HepG2 (cell line): ENCODE measurements around the gene NCS1. TPM values are rescaled to one million over a fixed set of nuclear protein-coding genes. Genes with fewer than 3 reads are reported as not detected.

Source experiments
- ATAC-seq: fragments of 200-7000 bp; cut with Tn5 transposase; 3 replicates; pipeline ENCODE4 v1.9.1; 2020; ENCODE audit warnings: mild to moderate bottlenecking, moderate library complexity
- BruUV-seq: library from RNA; stranded (reverse); fragments of 400-500 nt; replicated peaks from 2 replicates; lab custom pipeline; 2021; lab: Mats Ljungman, UMichigan
- CTCF ChIA-PET: fragments of 300-600 bp; formaldehyde crosslinking; extraction: SDS; loops from one replicate; lab custom pipeline; 2021; ENCODE audit warnings: low total read pairs, inconsistent platforms, low intra/inter-chr PET ratio; lab: Yijun Ruan, JAX
- POLR2A ChIA-PET: fragments of 350-600 bp; sonication (Branson Sonifier 250); formaldehyde crosslinking; loops from one replicate; lab custom pipeline; 2020; ENCODE audit warnings: antibody characterized with exemption, inconsistent platforms; lab: Yijun Ruan, JAX
- DNase-seq: peaks from one replicate; pipeline ENCODE4 v3.0.0-alpha.2; 2015; ENCODE audit warnings: low spot score
- FAIRE-seq: peaks from 3 replicates; lab custom pipeline; 2011; peaks lifted over from hg19 to GRCh38; lab: Jason Lieb, UNC
- H2AFZ ChIP-seq: one replicate; pipeline ENCODE4 v1.6.1; 2011; ENCODE audit warnings: low read length, inconsistent platforms
- H3K27ac ChIP-seq: fragments of 300-600 bp; 3 replicates; pipeline ENCODE4 v1.8.0; 2011; ENCODE audit warnings: mixed run types, mild to moderate bottlenecking, mixed read lengths, low read length, inconsistent platforms; ENCODE audit not compliant: insufficient read depth; ENCODE audit errors: extremely low read length
- H3K27me3 ChIP-seq, 2 experiments: fragments of 200-600 bp in 1 of 2; 2 replicates in 1 of 2; 3 replicates in 1 of 2; pipeline versions ENCODE4 v1.6.0 to v1.8.0; 2011; ENCODE audit warnings: low read length in 2 of 2, mild to moderate bottlenecking in 2 of 2, moderate library complexity in 2 of 2, inconsistent platforms in 1 of 2; ENCODE audit not compliant: insufficient read depth in 2 of 2, control insufficient read depth in 1 of 2
- H3K36me3 ChIP-seq, 2 experiments: fragments of 200-600 bp in 1 of 2; replicated peaks in 1 of 2; 2 replicates in 1 of 2; 3 replicates in 1 of 2; pipeline versions ENCODE4 v1.5.1 to v1.8.0; 2011; ENCODE audit warnings: low read length in 2 of 2, inconsistent platforms in 1 of 2; ENCODE audit not compliant: insufficient read depth in 2 of 2, control insufficient read depth in 1 of 2
- H3K4me1 ChIP-seq: 2 replicates; pipeline ENCODE4 v1.5.1; 2012; ENCODE audit warnings: low read length, inconsistent platforms; ENCODE audit not compliant: insufficient read depth
- H3K4me2 ChIP-seq: 2 replicates; pipeline ENCODE4 v1.6.0; 2011; ENCODE audit warnings: low read depth, low read length, inconsistent platforms
- H3K4me3 ChIP-seq, 3 experiments: fragments of 200-600 bp in 1 of 3; sonication (generic), shearing (Covaris generic) in 1 of 3; replicated peaks in 1 of 3; 2 replicates each; pipeline ENCODE4 v1.5.1; 2011 to 2016; ENCODE audit warnings: low read length in 3 of 3, inconsistent platforms in 2 of 3, low read depth in 2 of 3, mild to moderate bottlenecking in 2 of 3, control low read depth in 1 of 3, mixed read lengths in 1 of 3; ENCODE audit not compliant: insufficient read depth in 1 of 3
- H3K79me2 ChIP-seq: one replicate; pipeline ENCODE4 v1.6.1; 2011; ENCODE audit warnings: low read length, inconsistent platforms; ENCODE audit not compliant: insufficient read depth
- H3K9ac ChIP-seq: 2 replicates; pipeline ENCODE4 v1.6.0; 2011; ENCODE audit warnings: mild to moderate bottlenecking, low read depth, low read length, inconsistent platforms; ENCODE audit not compliant: insufficient read depth
- H3K9me3 ChIP-seq: 2 replicates; pipeline ENCODE4 v1.5.1; 2012; ENCODE audit warnings: mild to moderate bottlenecking, low read length
- H4K20me1 ChIP-seq: 2 replicates; pipeline ENCODE4 v1.6.0; 2011; ENCODE audit warnings: inconsistent platforms, mild to moderate bottlenecking, low read length, moderate library complexity; ENCODE audit not compliant: insufficient read depth
- ATRX ChIP-seq: sonication (generic); formaldehyde crosslinking; IDR thresholded peaks from 2 replicates; pipeline ENCODE4 v1.4.0; 2020; ENCODE audit warnings: missing genetic modification reagents, borderline replicate concordance
- CBFB ChIP-seq: sonication (generic); formaldehyde crosslinking; IDR thresholded peaks from 2 replicates; pipeline ENCODE4 v1.4.0; 2020; ENCODE audit warnings: missing genetic modification reagents
- CEBPB ChIP-seq: IDR thresholded peaks from 2 replicates; pipeline ENCODE4 v1.6.1; 2011; ENCODE audit warnings: low read depth, low read length, improper control_type of control experiment, borderline replicate concordance
- CEBPG ChIP-seq: IDR thresholded peaks from 2 replicates; pipeline ENCODE4 v1.6.1; 2016
- FOXK1 ChIP-seq: sonication (generic); formaldehyde crosslinking; IDR thresholded peaks from 2 replicates; pipeline ENCODE4 v1.4.0; 2020; ENCODE audit warnings: low read depth, missing genetic modification reagents, borderline replicate concordance
- PHF8 ChIP-seq: sonication (generic); formaldehyde crosslinking; IDR thresholded peaks from 2 replicates; pipeline ENCODE4 v1.5.0; 2020; ENCODE audit warnings: missing genetic modification reagents
- POGZ ChIP-seq: sonication (generic); formaldehyde crosslinking; IDR thresholded peaks from 2 replicates; pipeline ENCODE4 v1.4.0; 2020; ENCODE audit warnings: mild to moderate bottlenecking, missing genetic modification reagents
- SP1 ChIP-seq, 2 experiments: fragments of 450-650 bp in 1 of 2; sonication (generic) in 1 of 2; formaldehyde crosslinking in 1 of 2; IDR thresholded peaks; 2 replicates each; pipeline versions ENCODE4 v1.4.0 to v1.6.1; 2016 to 2020; ENCODE audit warnings: missing genetic modification reagents in 1 of 2
- ZNF205 ChIP-seq: IDR thresholded peaks from 2 replicates; pipeline ENCODE4 v1.6.1; 2018; ENCODE audit warnings: missing biosample characterization, missing genetic modification reagents
- ZNF333 ChIP-seq: sonication (generic); formaldehyde crosslinking; IDR thresholded peaks from 2 replicates; pipeline ENCODE4 v1.4.0; 2020; ENCODE audit warnings: mild to moderate bottlenecking, missing genetic modification reagents, borderline replicate concordance
- ZNF644 ChIP-seq: IDR thresholded peaks from 2 replicates; pipeline ENCODE4 v1.6.1; 2016; ENCODE audit warnings: low read depth
- WGBS: methylation state at CpG from one replicate; pipeline ENCODE4 v1.1.6; 2017; ENCODE audit warnings: low lambda C conversion rate; 5-methylcytosine and 5-hydroxymethylcytosine counted together
- in situ Hi-C: cut with HindIII; loops from 2 replicates; pipeline ENCODE4 v1.10.0; 2017; ENCODE audit warnings: low pct_unique_long_range_greater_than_20kb; ENCODE audit not compliant: extremely low pct_ligation_motif_present
- intact Hi-C: fragments of 100-400 bp; cut with micrococcal nuclease; formaldehyde crosslinking; loops from one replicate; pipeline ENCODE4 v1.10.0; 2022; ENCODE audit not compliant: unreplicated experiment
- polyA plus RNA-seq, 8 experiments: library from polyadenylated mRNA; depleted of rRNA in 3 of 8; stranded (reverse) in 7 of 8; unstranded in 1 of 8; fragments of >200 nt; fragmentation: Illumina TruSeq in 4 of 8; extraction: Trizol in 4 of 8; gene quantifications; 2 replicates each; pipeline versions ENCODE4 v1.2.1 to v1.2.3, GENCODE V29; 2011 to 2016; ENCODE audit warnings: low read depth in 4 of 8, missing spikeins in 1 of 8, mixed read lengths in 1 of 8; ENCODE audit not compliant: insufficient read depth in 1 of 8
- total RNA-seq, 5 experiments: library from RNA; depleted of rRNA; stranded (reverse); fragments of >200 nt; fragmentation: Illumina TruSeq; extraction: Trizol; gene quantifications; 2 replicates each; pipeline ENCODE4 v1.2.3, GENCODE V29; 2016; ENCODE audit warnings: low read depth in 1 of 5

Gene NCS1
- total and polyA plus RNA-seq, 2 of the 13 experiments (the other 11 are each of a cell fraction or from before 2014, with no cell fraction given), result 4.7 to 6.1 TPM

DNA sequence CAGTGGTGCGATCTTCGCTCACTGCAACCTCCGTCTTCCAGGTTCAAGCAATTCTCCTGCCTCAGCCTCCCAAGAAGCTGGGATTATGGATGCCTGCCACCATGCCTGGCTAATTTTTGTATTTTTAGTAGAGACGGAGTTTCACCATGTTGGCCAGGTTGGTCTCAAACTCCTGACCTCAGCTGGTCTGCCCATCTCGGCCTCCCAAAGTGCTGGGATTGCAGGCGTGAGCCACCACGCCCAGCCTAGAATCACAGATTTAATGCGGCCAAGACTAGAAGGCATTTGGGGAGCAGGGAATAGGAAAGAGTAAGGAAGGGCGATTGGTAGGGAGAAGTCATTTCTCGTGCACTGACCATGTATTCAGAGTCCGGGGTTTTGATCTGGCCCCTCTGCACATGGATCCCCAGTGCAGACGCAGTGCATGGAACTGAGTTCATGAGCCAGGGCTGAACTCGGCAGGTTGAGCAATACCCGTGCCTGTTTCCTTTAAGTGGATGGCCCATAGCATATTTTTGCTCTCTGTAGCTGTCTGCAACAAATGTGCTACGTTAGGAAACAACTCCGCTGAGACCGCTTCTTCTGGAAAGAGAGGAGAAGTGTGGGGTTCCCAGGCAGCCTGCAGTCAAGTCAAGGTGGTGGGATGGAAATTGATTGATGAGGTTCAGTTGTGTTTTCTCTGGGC lies 90.0 kb downstream of the NCS1 start:
- no TSS peak for BruUV-seq
- Histone ChIP-seq H3K36me3 (no peaks in the 10 kb centered on the region), H2AFZ (no peak overlapping the region), H3K4me2 (0 out of 2 replicates have a peak overlapping the region, but pooled peaks have one; percentile 11), H4K20me1 (no peaks in the 10 kb centered on the region), H3K4me3 (no peak overlapping the region), H3K79me2 (no peaks in the 10 kb centered on the region), H3K9me3 (no peaks in the 10 kb centered on the region), H3K4me1 (peaks cover 48% of the 10 kb centered on the region), H3K9ac (no peak overlapping the region), H3K27me3 (peaks cover 6 to 52% of the 10 kb centered on the region in 2 experiments; a peak in 4 of 5 replicates), H3K27ac (no peak overlapping the region)
- DNase-seq (no peak), FAIRE-seq (no peak), ATAC-seq (no peak; the same call in 2 of the 3 replicates)
- in situ Hi-C loops, result no loop called here
- WGBS, result 53% methylated on average over 13 of the region's 17 CpGs
- intact Hi-C loops, result no loop called here
- POLR2A ChIA-PET, result interaction anchor here (0.5 kb wide), 1 partner anchor 298 kb away, joined by 3 read pairs; no protein-coding TSS in a partner anchor
- TF ChIP-seq POGZ (no peak), FOXK1 (no peak), ATRX (no peak), PHF8 (no peak), SP1 (IDR thresholded peaks at IDR 0.05) (no peak), SP1 (CRISPR knock-in tag; IDR thresholded peaks at IDR 0.05) (no peak), ZNF644 (no peak), CEBPB (peak; percentile 66; the same call in 1 of the 2 replicates), ZNF333 (no peak), CBFB (CRISPR knock-in tag) (no peak), CEBPG (CRISPR knock-in tag) (peak; percentile 70), ZNF205 (no peak)
- CTCF ChIA-PET, result no interaction called here
